Nephron (organoid): ENCODE results near the gene PYCARD.
"Not testable (repeated sequence)": the region's sequence is repeated elsewhere in the genome, so short reads cannot be mapped to it uniquely, and the experiment has no call there.

ENCODE experiments used
- H3K27ac Mint-ChIP-seq, 3 experiments: 2 replicates each; pipeline ENCODE4 v1.8.0; 2020; ENCODE audit warnings: mixed read lengths in 3 of 3, mild to moderate bottlenecking in 2 of 3, moderate library complexity in 1 of 3
- H3K27me3 Mint-ChIP-seq: 2 replicates; pipeline ENCODE4 v1.8.0; 2021; ENCODE audit warnings: low read depth, mild to moderate bottlenecking, moderate library complexity, mixed read lengths
- H3K36me3 Mint-ChIP-seq: 2 replicates; pipeline ENCODE4 v1.8.0; 2020; ENCODE audit warnings: low read depth, mixed read lengths
- H3K4me1 Mint-ChIP-seq: 2 replicates; pipeline ENCODE4 v1.8.0; 2020; ENCODE audit warnings: mixed read lengths
- H3K4me3 Mint-ChIP-seq, 3 experiments: 2 replicates each; pipeline ENCODE4 v1.8.0; 2020; ENCODE audit warnings: mild to moderate bottlenecking in 3 of 3, mixed read lengths in 3 of 3, moderate library complexity in 2 of 3
- H3K9me3 Mint-ChIP-seq: 2 replicates; pipeline ENCODE4 v1.8.0; 2020; ENCODE audit warnings: mixed read lengths
- CTCF ChIP-seq, 3 experiments: fragments of 200-600 bp; sonication (generic); IDR thresholded peaks; one replicate each; pipeline ENCODE4 v1.5.0; 2021; ENCODE audit warnings: antibody characterized with exemption in 3 of 3; ENCODE audit not compliant: unreplicated experiment in 3 of 3

Gene PYCARD

GRCh38 chr16:31199430-31200041 is 3.0 kb downstream of the PYCARD start:
- TF ChIP-seq CTCF (IDR thresholded peaks at IDR 0.05; ENCODE audit: unreplicated experiment in 3 of 3), result no peak
- Mint-ChIP-seq H3K4me1 (peaks cover 17% of the 10 kb centered on the region), H3K9me3 (no peaks in the 10 kb centered on the region), H3K27me3 (peaks cover 26% of the 10 kb centered on the region), H3K36me3 (peaks cover 44% of the 10 kb centered on the region), H3K27ac (no peak overlapping the region), H3K4me3 (peak overlapping the region in 2 of 3 experiments; percentile 15 to 20)

GRCh38 chr16:31198207-31198882 is 4.2 kb downstream of the PYCARD start:
- Mint-ChIP-seq H3K36me3 (peaks cover 54% of the 10 kb centered on the region), H3K27ac (no peak overlapping the region), H3K9me3 (no peaks in the 10 kb centered on the region), H3K4me1 (peaks cover 14% of the 10 kb centered on the region), H3K4me3 (no peak overlapping the region), H3K27me3 (peaks cover 19% of the 10 kb centered on the region)
- no peak for TF ChIP-seq CTCF (IDR thresholded peaks at IDR 0.05; ENCODE audit: unreplicated experiment in 3 of 3)

GRCh38 chr16:31196324-31197088 is 6.1 kb downstream of the PYCARD start:
- Mint-ChIP-seq H3K27ac (no peak overlapping the region), H3K4me1 (peaks cover 6% of the 10 kb centered on the region), H3K9me3 (no peaks in the 10 kb centered on the region), H3K36me3 (peaks cover 69% of the 10 kb centered on the region), H3K4me3 (no peak overlapping the region), H3K27me3 (peaks cover 11% of the 10 kb centered on the region)
- TF ChIP-seq CTCF (IDR thresholded peaks at IDR 0.05; ENCODE audit: unreplicated experiment in 3 of 3), result no peak

GRCh38 chr16:31195861-31196260 is 6.7 kb downstream of the PYCARD start:
- H3K27me3 Mint-ChIP-seq, H3K27ac Mint-ChIP-seq, H3K4me3 Mint-ChIP-seq, H3K9me3 Mint-ChIP-seq, H3K4me1 Mint-ChIP-seq: not testable (repeated sequence)
- H3K36me3 Mint-ChIP-seq, result peaks cover 75% of the 10 kb centered on the region

- H3K9me3 Mint-ChIP-seq, result no peaks in the 10 kb centered on the region
- H3K4me1 Mint-ChIP-seq, result no peaks in the 10 kb centered on the region
- peaks cover 83% of the 10 kb centered on the region for H3K36me3 Mint-ChIP-seq
- TF ChIP-seq CTCF (IDR thresholded peaks at IDR 0.05; ENCODE audit: unreplicated experiment in 3 of 3), result no peak
- no peak overlapping the region for H3K27ac Mint-ChIP-seq
- peaks cover 3% of the 10 kb centered on the region for H3K27me3 Mint-ChIP-seq
- H3K4me3 Mint-ChIP-seq, result no peak overlapping the region
These were observed 7.7 kb downstream of the PYCARD start for GRCh38 chr16:31194898-31195297.

- no peak overlapping the region for H3K4me3 Mint-ChIP-seq
- TF ChIP-seq CTCF (IDR thresholded peaks at IDR 0.05; ENCODE audit: unreplicated experiment in 3 of 3), result no peak
- no peaks in the 10 kb centered on the region for H3K4me1 Mint-ChIP-seq
- no peaks in the 10 kb centered on the region for H3K27me3 Mint-ChIP-seq
- H3K36me3 Mint-ChIP-seq, result peaks cover 84% of the 10 kb centered on the region
- no peaks in the 10 kb centered on the region for H3K9me3 Mint-ChIP-seq
- H3K27ac Mint-ChIP-seq, result no peak overlapping the region
These were observed 8.7 kb downstream of the PYCARD start for GRCh38 chr16:31193874-31194273.
